A549 treated with Mapracorat at 1 μM for 4 hours (cell line): ENCODE results near the gene VCL. TPM values are rescaled to one million over a fixed set of nuclear protein-coding genes. Genes with fewer than 3 reads are reported as not detected.

Experiments
- total RNA-seq: library from RNA; stranded (reverse); fragments of 200-300 nt; extraction: Qiagen RNA extraction; gene quantifications from 5 replicates; pipeline ENCODE4 v1.2.3, GENCODE V29; 2022

VCL gene
- 153 to 228 TPM (median 198 TPM) in 5 replicates for total RNA-seq

GRCh38 chr10:73997787-73998622, at the start of gene VCL:
VCL (plus strand) TSS chr10:73998116; CDS start chr10:73998208, 92 bp downstream.

DNA sequence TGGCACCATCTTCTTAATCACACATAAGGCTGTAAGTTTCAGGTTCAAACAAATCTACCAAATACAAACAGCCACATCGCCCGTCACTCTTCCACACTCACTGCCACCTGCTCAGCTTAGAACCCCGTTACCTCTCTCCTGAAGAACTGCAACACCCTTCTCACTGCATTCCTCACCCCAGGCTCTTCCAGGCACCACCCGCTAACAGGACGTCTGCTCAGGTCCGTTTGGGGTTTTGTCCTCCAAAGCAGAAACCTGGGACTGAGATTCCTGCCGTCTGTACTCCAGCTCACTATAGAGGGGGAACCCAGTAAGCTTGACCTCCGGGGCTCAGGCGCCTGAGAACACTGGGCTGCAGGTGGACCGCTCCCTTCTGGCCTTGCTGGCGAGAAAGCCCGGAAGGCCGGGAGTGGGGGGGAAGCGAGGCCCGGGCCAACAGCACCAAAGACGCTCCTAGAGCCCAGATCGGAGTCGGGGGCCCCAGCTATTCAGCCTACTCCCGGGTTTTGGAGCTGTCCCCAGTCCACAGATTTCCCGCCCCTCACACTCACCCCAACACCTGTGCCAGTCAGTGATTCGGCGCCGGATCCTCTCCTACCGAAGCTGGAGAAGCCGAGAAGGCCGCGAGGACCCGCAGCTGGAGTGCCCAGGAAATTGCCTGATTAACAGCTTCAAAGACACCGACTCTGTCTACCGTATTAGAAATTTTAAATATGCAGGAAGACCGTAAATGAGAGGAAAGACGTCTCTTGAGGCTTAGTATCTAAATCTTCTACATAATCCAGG, 152.5 kb downstream of the VCL start, which contains the start of gene AP3M1:
AP3M1 (minus strand) TSS at position 625 of the 786 bp plus-strand sequence. CDS start 12,449 bp downstream, outside the sequence.

GRCh38 chr10:74150990-74151878, 153.3 kb downstream of the VCL start, which contains the start of gene ADK:
ADK (plus strand) TSS chr10:74151221; CDS start chr10:74151279, 58 bp downstream.

Other genes starting within 250 kb of the VCL start
- 62.1 to 69.8 TPM (median 68.1 TPM) in 5 replicates for gene CHCHD1, start 216.1 kb upstream of the VCL start, total RNA-seq
- 38.0 to 43.5 TPM (median 38.4 TPM) in 5 replicates for gene ZSWIM8, start 212.5 kb upstream of the VCL start, total RNA-seq
- gene NDST2, start 186.5 kb upstream of the VCL start, total RNA-seq: 12.1 to 19.9 TPM (median 15.0 TPM) in 5 replicates
- 16.9 to 20.8 TPM (median 19.1 TPM) in 5 replicates for gene CAMK2G, start 123.6 kb upstream of the VCL start, total RNA-seq
- gene PLAU, start 87.0 kb upstream of the VCL start, total RNA-seq: 102 to 121 TPM (median 116 TPM) in 5 replicates
- gene AP3M1, start 152.7 kb downstream of the VCL start, total RNA-seq: 26.7 to 32.5 TPM (median 30.3 TPM) in 5 replicates
- gene ADK, start 153.1 kb downstream of the VCL start, total RNA-seq: 32.7 to 35.2 TPM (median 33.7 TPM) in 5 replicates